Ishikawa (cell line): ENCODE data around the gene CORO1A.

Experiments
- CEBPB ChIP-seq: IDR thresholded peaks from 2 replicates; pipeline ENCODE4 v1.6.1; 2012
- CREB1 ChIP-seq: IDR thresholded peaks from 2 replicates; pipeline ENCODE4 v1.6.1; 2012; ENCODE audit warnings: low read depth
- EP300 ChIP-seq: IDR thresholded peaks from 2 replicates; pipeline ENCODE4 v1.6.1; 2012; ENCODE audit warnings: borderline replicate concordance
- FOXM1 ChIP-seq: IDR thresholded peaks from 2 replicates; pipeline ENCODE4 v1.6.1; 2012; ENCODE audit warnings: low read depth, borderline replicate concordance
- MAX ChIP-seq: IDR thresholded peaks from 2 replicates; pipeline ENCODE4 v1.6.1; 2012
- RAD21 ChIP-seq: IDR thresholded peaks from 2 replicates; pipeline ENCODE4 v1.6.1; 2012; ENCODE audit warnings: low read depth
- ZBTB7A ChIP-seq: IDR thresholded peaks from 2 replicates; pipeline ENCODE4 v1.6.1; 2012; ENCODE audit warnings: low read depth

- TF ChIP-seq EP300 (no peak), ZBTB7A (no peak), FOXM1 (no peak), CREB1 (no peak), RAD21 (no peak), MAX (no peak), CEBPB (no peak)
Measured at GRCh38 chr16:30166202-30166902, 17.1 kb upstream of the CORO1A start.
